ENCODE data around the gene NPRL2.

NPRL2 gene

DNA sequence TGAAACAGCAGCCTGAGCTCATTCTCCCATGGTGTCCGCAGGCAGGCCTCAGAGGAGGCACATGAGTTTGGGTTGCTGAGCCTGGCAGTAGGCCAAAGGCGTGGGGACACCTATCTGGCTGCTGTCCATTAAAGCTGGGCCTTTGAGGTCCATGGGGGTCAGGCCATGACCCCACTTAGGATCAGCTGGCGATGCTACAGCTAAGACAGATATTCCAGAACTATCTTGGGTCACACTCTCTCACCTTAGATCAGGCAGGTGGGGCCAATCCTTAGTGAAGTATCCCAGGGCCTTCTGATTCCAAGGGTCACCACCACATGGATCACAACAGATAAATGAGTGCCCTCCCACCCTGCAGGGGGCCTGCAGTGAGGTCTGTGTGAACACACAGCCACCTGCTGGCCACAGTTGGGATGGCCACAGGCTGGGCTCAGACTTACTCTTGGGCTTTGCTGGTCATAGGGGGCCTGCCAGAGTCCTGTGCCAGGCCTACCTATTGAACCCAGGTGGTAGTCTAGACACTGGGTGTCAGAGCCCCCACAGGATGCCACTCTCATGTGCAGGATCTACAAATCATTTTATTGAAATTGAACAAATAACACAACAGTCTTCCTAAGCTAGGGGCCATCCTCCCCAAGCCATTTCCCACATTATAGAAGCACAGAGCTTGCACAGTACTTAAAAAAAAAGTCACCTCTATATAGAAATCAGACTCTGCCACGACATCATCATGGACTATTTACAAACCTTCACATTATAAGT, 26.0 kb downstream of the NPRL2 start:
- DNase-seq (ENCODE audit: low spot score in 2 of 2) = peak; percentile 49 to 87
- no peaks in the 10 kb centered on the region for H3K9me3 ChIP-seq
- H3K4me3 ChIP-seq = no peak overlapping the region
- peaks cover 16% of the 10 kb centered on the region for H3K4me1 ChIP-seq
- in situ Hi-C loops (cut with MboI; ENCODE audit: low sequenced_read_pairs) = loop anchor here (5.0 kb wide), 1 partner anchor 32 kb away; the partner anchor contains the start of gene IFRD2
- H3K36me3 ChIP-seq (replicated peaks) = peaks cover 21% of the 10 kb centered on the region
- H3K27me3 ChIP-seq (ENCODE audit: low read depth) = no peaks in the 10 kb centered on the region

DNA sequence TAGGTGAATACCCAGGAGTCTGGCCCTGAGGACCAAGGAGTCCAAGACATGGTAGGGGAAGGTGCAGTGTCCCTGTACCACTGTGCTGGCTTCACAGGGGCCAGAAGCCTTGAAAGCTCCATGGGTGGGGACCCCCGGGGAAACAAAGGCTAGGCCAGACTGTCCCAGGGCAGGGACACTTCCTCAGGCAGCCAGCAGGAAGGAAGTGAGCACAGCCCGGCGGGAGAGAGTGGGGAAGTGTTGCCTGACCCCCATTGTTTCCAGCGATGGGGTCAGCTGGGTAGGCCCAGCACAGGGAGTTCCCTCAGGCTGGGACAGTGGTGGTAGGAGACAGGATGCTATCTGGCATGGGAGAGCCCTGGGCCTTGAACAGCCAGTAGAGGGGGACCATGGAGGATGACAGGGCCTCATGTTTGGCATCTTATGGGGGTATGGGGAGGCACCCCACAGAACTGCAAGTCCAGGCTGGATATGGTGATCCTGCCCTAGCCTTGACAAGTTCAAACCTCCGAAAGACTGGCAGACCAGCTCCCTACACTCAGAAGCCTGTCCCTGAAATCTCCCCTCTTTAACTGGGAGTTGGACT, 26.9 kb downstream of the NPRL2 start:
- Histone ChIP-seq H3K9me3 (no peaks in the 10 kb centered on the region), H3K27me3 (ENCODE audit: low read depth) (no peaks in the 10 kb centered on the region), H3K4me3 (no peak overlapping the region), H3K4me1 (peaks cover 16% of the 10 kb centered on the region), H3K36me3 (replicated peaks) (peaks cover 26% of the 10 kb centered on the region)
- in situ Hi-C loops (cut with MboI; ENCODE audit: low sequenced_read_pairs) = no loop called here
- no peak for DNase-seq (ENCODE audit: low spot score in 2 of 2)

DNA sequence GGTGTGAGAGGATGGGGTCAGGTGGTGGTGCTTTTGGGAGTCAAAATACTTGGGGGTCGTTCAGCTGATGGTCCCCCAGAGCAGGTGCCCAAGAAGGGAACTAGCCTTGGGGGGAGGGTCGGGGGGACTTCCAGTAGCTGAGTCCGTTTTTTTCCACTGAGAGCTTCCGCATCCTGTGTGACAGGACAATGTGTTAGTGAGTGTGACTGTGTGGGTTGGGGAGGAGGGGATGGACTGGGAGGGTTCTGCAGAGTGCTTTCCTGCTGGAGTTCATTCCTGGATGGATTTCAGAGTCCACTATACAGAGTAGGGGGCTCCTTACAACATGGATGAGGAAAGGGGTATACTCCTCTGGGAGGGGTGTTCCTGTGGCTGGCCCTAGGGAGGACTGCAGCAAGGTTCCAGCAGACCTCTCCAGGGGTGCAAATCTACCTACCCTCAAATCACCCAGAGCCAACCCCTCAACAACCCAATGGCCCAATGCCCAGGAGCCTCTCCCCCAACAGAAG, 27.4 kb downstream of the NPRL2 start:
- in situ Hi-C loops (cut with MboI; ENCODE audit: low sequenced_read_pairs) = no loop called here

DNA sequence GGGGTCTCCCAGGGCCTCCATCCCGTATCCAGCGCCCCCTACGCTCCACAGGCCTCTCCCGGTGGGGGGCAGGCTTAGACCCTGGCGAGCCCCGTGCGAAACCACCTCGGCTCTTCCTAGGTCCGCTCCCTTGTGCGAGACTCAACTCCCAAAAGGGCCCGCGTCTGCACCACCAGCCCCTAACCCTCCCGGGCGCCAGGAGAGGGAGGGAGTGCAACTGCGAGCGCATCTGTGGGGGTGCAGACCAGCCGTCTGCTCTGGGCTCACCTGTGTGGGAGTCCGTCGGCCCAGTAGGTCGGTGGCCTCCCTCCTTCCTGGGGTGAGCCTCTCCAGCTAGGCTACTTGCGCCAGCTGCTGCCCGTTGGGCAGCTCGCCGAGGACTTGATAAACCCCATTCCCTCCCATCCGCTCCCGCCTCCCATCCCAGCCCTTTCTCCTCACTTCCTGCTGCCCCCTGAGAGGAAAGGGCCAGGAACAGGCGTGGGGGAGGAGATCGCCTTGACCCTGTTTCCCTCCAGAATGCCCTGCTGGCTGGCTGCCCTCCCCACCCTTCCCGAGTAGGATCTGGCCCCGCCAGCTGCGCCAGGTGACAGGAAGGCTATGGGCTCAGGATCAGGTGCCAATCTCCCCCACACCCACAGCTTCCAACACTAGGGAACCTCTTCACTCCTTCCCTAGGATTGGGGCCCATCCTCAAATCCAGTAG, 28.0 kb downstream of the NPRL2 start, which contains the start of gene HYAL2:
HYAL2 (minus strand) TSS at position 360 of the 706 bp plus-strand sequence. CDS start 2,256 bp downstream, outside the sequence.
- Histone ChIP-seq H3K36me3 (replicated peaks) (peaks cover 36% of the 10 kb centered on the region), H3K9me3 (no peaks in the 10 kb centered on the region), H3K4me3 (peak within 1 kb of the TSS; percentile 63), H3K27me3 (ENCODE audit: low read depth) (no peaks in the 10 kb centered on the region), H3K4me1 (peaks cover 16% of the 10 kb centered on the region)
- DNase-seq (ENCODE audit: low spot score in 2 of 2) = no peak
- in situ Hi-C loops (cut with MboI; ENCODE audit: low sequenced_read_pairs) = no loop called here

More for the DNA sequence above, 27.4 kb downstream of the NPRL2 start:
- Histone ChIP-seq H3K4me1 (peaks cover 16% of the 10 kb centered on the region), H3K27me3 (ENCODE audit: low read depth) (no peaks in the 10 kb centered on the region), H3K9me3 (no peaks in the 10 kb centered on the region), H3K36me3 (replicated peaks) (peaks cover 32% of the 10 kb centered on the region), H3K4me3 (no peak overlapping the region)
- no peak for DNase-seq (ENCODE audit: low spot score in 2 of 2)

DNA sequence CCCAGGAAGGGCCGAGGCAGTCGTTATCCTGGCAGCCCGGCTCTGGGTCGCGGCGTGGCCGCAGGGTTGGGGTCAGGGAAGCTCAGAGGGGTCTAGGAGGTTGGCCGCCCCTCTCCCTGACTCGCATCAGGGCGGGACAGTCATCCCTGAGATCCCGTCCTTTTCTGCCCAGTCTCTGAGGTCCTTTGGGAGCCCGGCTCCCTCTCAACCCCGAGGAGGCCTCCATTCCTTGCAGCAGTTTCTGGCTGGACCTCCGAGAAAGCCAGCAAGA, 28.5 kb downstream of the NPRL2 start:
- in situ Hi-C loops (cut with MboI; ENCODE audit: low sequenced_read_pairs) = no loop called here
- Histone ChIP-seq H3K4me1 (peaks cover 13% of the 10 kb centered on the region), H3K36me3 (replicated peaks) (peaks cover 41% of the 10 kb centered on the region), H3K9me3 (no peaks in the 10 kb centered on the region), H3K4me3 (peak overlapping the region; percentile 63), H3K27me3 (ENCODE audit: low read depth) (no peaks in the 10 kb centered on the region)
- no peak for DNase-seq (ENCODE audit: low spot score in 2 of 2)

DNA sequence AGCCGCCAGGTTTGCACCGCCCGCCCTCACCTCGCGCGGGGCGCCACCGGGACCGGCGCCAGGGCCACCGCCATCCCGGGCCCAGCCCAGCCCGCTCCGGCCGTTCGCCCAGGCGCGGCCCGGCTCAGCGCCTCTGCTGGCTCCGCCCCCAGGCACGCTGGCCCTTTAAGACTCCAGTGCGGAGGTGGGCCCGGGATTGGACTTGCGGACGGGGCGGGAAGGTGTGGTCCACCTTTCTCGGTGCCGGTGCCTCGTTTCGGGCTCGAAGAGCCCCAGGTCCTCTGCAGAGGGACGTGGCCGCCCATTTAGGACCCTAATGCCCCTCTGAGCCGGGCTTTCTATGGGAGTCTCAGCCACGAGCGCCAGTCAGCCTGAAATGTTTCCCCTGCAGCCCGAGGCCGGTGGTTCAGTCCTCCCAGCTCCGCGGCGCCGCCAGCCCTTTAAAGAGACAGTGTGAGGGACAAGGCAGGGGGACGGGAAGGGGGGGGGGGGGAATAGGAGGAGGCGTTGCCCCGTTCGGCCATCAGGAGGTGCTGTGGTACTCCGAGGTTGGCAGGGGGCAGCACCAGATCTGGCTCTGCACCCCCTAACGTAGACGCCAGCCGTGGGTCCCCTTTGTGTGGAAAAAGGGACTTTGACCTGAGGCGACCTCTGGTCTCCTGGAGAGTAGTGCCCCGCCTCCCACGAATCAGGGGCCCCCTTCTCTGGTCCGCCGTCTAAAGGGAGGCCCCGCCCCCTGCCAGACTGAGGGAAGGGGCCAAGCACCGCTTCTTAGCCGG, 29.1 kb downstream of the NPRL2 start:
- peak; percentile 80 to 93 for DNase-seq (ENCODE audit: low spot score in 2 of 2)
- Histone ChIP-seq H3K4me3 (peak overlapping the region; percentile 63), H3K36me3 (replicated peaks) (peaks cover 42% of the 10 kb centered on the region), H3K27me3 (ENCODE audit: low read depth) (no peaks in the 10 kb centered on the region), H3K4me1 (peaks cover 10% of the 10 kb centered on the region), H3K9me3 (no peaks in the 10 kb centered on the region)
- in situ Hi-C loops (cut with MboI; ENCODE audit: low sequenced_read_pairs) = no loop called here

DNA sequence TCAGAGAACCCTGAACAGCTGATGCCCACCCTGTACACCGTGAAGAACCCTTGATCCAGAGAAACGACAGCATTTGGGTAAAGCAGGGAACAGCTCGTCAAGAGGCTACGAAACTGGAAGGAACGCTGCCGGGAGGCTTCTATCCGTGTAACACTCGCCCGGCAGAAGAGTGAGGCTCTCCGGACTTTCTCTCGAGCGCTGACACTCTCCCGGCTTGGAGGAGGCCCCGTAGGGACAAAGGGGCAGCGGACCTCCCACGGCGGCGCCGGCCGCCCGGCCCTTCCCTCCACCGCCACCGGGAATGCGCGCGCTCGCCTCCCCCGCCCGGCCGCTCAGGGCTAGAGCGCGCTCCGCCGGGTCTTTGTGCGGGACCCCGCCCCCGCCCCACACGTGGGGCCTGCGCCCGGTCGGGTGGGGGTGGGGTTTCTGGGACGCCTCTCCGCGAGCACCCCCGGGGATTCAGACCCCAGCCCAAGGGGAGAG, 29.7 kb downstream of the NPRL2 start:
- in situ Hi-C loops (cut with MboI; ENCODE audit: low sequenced_read_pairs) = no loop called here
- peak; percentile 63 to 89 for DNase-seq (ENCODE audit: low spot score in 2 of 2)
- peak overlapping the region; percentile 63 for H3K4me3 ChIP-seq
- no peaks in the 10 kb centered on the region for H3K27me3 ChIP-seq (ENCODE audit: low read depth)
- no peaks in the 10 kb centered on the region for H3K9me3 ChIP-seq
- peaks cover 42% of the 10 kb centered on the region for H3K36me3 ChIP-seq (replicated peaks)
- H3K4me1 ChIP-seq = peaks cover 10% of the 10 kb centered on the region

DNA sequence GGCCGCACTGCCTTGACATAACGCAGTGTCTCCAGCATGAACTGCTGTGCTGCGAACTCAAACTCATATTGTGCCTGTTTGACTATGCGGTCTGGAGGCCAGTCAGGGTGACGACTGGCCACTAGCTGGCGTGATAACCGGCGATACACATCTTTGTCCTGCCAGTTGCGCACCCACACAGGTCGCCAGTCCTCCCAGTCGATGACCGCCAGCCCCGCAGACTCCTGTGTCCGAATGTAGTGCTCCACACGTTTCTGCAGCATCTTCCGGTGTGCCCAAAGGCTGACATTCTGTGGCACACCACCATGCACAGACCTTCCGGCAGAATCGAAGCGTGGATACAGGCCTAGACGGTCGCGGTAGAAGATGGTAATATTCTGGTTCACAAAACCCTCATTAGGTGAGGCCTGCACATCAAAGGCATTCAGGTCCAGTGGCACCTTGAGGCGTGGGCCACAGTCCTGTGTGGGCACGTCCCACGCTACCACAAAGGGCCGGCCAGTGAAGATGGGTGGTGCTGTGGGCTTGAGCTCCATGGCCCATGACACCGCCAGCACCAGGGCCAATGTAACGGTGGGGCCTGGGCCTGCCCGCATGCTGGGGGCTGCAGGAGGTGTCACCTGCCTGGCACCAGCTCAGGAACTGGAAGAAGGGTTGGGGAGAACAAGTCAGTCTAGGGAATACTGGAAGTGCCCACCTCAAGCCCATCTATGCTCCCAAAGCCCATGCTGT, 30.5 kb downstream of the NPRL2 start:
- Histone ChIP-seq H3K4me1 (peaks cover 10% of the 10 kb centered on the region), H3K27me3 (ENCODE audit: low read depth) (no peaks in the 10 kb centered on the region), H3K36me3 (replicated peaks) (peaks cover 42% of the 10 kb centered on the region), H3K9me3 (no peaks in the 10 kb centered on the region), H3K4me3 (peak overlapping the region; percentile 63)
- DNase-seq (ENCODE audit: low spot score in 2 of 2) = no peak
- in situ Hi-C loops (cut with MboI; ENCODE audit: low sequenced_read_pairs) = no loop called here

DNA sequence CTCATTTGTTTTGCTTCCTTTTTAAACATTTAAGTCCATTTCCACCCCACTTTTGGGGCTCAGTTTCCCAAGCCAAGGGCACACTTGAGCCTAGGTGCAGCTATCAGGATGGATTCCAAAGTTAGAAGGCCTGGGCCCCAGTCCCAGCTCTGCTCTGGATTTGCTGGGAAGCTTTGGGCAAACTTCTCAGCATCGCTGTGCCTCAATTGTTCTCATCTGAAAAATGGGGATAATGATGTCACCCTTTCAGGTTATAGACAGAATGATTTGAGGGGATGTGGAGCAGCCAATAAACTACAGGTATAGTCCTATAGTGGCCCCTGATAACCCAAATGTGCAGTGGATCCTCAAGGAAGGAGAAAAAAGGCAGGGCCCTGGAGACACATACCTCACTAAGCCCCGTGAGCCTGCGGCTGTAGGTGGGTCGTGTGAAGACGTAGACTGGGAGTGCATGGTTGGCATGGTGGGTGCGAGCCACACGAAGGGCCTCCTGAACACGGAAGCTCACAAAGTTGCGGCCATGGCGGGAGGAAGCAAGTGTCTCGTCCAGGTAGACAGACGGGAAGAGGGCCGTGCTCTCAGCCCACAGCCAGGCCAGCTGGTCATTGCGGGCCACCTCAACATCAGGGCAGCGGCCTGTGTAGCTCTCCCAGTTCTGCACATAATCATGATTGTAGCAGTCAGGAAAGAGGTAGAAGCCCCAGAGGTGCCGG, 31.2 kb downstream of the NPRL2 start:
- peaks cover 10% of the 10 kb centered on the region for H3K4me1 ChIP-seq
- H3K36me3 ChIP-seq (replicated peaks) = peaks cover 38% of the 10 kb centered on the region

DNA sequence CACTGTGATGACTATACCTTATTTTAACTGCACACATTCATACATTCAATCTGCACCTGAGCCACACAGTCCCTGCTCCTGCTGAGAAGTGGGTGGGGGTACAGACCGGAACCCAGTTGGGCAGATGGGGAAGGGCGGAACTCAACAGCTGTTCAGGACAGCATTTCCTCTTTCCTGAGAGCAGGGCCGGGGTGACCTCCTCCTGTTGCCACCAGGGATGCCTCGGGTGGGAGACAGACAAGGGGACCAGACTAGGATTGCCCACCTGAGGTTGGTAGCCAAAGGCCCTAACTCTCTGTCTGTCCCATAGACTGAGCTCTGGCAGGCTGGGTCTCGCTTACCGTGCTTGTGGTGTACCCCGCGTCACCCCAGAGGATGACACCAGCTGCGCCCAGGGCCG, 32.0 kb downstream of the NPRL2 start:
- Histone ChIP-seq H3K27me3 (ENCODE audit: low read depth) (no peaks in the 10 kb centered on the region), H3K4me1 (peaks cover 10% of the 10 kb centered on the region), H3K4me3 (no peak overlapping the region), H3K9me3 (no peaks in the 10 kb centered on the region), H3K36me3 (replicated peaks) (peaks cover 33% of the 10 kb centered on the region)
- in situ Hi-C loops (cut with MboI; ENCODE audit: low sequenced_read_pairs) = no loop called here
- DNase-seq (ENCODE audit: low spot score in 2 of 2) = no peak

More for the DNA sequence above, 31.2 kb downstream of the NPRL2 start:
- H3K4me3 ChIP-seq = no peak overlapping the region
- in situ Hi-C loops (cut with MboI; ENCODE audit: low sequenced_read_pairs) = no loop called here
- no peak for DNase-seq (ENCODE audit: low spot score in 2 of 2)
- no peaks in the 10 kb centered on the region for H3K27me3 ChIP-seq (ENCODE audit: low read depth)
- no peaks in the 10 kb centered on the region for H3K9me3 ChIP-seq

DNA sequence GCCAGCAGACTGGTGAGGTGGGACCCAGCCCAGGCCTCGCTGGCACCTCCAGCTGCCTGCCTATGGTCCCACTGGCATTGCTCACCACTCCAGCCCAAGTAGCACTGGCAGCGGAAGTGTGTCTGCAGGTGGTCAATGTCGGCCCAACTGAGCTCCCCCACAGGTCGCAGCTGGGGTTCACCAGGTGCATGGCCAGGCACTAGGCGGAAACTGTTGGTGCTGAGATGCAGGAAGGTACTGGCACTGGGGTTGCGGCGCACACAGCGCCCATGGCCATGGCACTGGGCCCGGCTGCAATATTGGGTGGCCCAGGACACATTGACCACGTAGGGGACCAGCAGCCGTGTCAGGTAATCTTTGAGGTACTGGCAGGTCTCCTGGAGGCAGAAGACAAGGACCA, 32.4 kb downstream of the NPRL2 start:
- no peak overlapping the region for H3K4me3 ChIP-seq
- H3K4me1 ChIP-seq = peaks cover 10% of the 10 kb centered on the region
- no peak for DNase-seq (ENCODE audit: low spot score in 2 of 2)
- in situ Hi-C loops (cut with MboI; ENCODE audit: low sequenced_read_pairs) = no loop called here
- H3K27me3 ChIP-seq (ENCODE audit: low read depth) = no peaks in the 10 kb centered on the region
- peaks cover 33% of the 10 kb centered on the region for H3K36me3 ChIP-seq (replicated peaks)
- no peaks in the 10 kb centered on the region for H3K9me3 ChIP-seq

DNA sequence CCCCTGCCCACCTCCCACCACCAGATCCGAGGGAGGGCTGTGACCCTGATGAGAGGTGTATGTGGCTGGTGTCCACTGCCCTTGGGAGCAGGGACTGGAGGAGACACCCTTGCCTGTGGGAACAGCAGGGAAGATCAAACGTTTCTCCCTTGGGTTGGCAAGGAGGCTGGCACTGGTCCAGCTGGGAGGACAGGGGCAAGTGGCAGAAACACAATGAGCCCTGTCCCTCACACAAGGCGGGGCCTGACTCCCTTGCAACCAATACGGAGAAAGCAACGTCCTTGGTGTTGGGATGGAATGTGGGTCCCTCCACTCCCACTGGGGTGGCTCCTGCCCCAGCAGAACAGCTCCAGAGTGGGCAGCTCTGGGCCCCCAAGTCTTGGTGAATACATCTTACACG, 33.3 kb downstream of the NPRL2 start:
- H3K27me3 ChIP-seq (ENCODE audit: low read depth) = no peaks in the 10 kb centered on the region
- DNase-seq (ENCODE audit: low spot score in 2 of 2) = no peak
- in situ Hi-C loops (cut with MboI; ENCODE audit: low sequenced_read_pairs) = no loop called here
- peaks cover 10% of the 10 kb centered on the region for H3K4me1 ChIP-seq
- no peaks in the 10 kb centered on the region for H3K9me3 ChIP-seq
- peaks cover 33% of the 10 kb centered on the region for H3K36me3 ChIP-seq (replicated peaks)
- no peak overlapping the region for H3K4me3 ChIP-seq
